Measurements from ENCODE around the gene RHOJ.

GRCh38 chr14:63249092-63249491 is 44.8 kb downstream of the RHOJ start:
- TF ChIP-seq GATA2 (IDR thresholded peaks at IDR 0.05; ENCODE audit: low read depth, low read length) (no peak), GATA3 (IDR thresholded peaks at IDR 0.05; ENCODE audit: low read depth, low read length) (no peak)
